ENCODE results near the gene BAD. TPM values are rescaled to one million over a fixed set of nuclear protein-coding genes. Genes with fewer than 3 reads are reported as not detected.
A peak's percentile ranks its signal among the peaks of the same experiment; 100 is the strongest.

BAD gene
- total RNA-seq, 1 donor from 2014 or later: 56.3 TPM

GRCh38 chr11:64286801-64287159 is 2.3 kb upstream of the BAD start:
- intact Hi-C loops (cut with micrococcal nuclease): no loop called here
- H3K4me3 ChIP-seq: no peak overlapping the region
- peaks cover 9% of the 10 kb centered on the region for H3K36me3 ChIP-seq
- H3K27me3 ChIP-seq (ENCODE audit: low read depth): peaks cover 21% of the 10 kb centered on the region
- H3K27ac ChIP-seq (replicated peaks): no peak overlapping the region
- DNase-seq: no peak
- no peaks in the 10 kb centered on the region for H3K9me3 ChIP-seq (replicated peaks)
- TF ChIP-seq CTCF (IDR thresholded peaks at IDR 0.05; ENCODE audit: borderline replicate concordance): no peak
- peaks cover 52% of the 10 kb centered on the region for H3K4me1 ChIP-seq

GRCh38 chr11:64285885-64286800 is 1.7 kb upstream of the BAD start:
- peak overlapping the region; percentile 98 for H3K27ac ChIP-seq (replicated peaks)
- no peak for DNase-seq
- peak overlapping the region; percentile 92 for H3K4me3 ChIP-seq
- intact Hi-C loops (cut with micrococcal nuclease): no loop called here
- H3K9me3 ChIP-seq (replicated peaks): no peaks in the 10 kb centered on the region
- no peak for TF ChIP-seq CTCF (IDR thresholded peaks at IDR 0.05; ENCODE audit: borderline replicate concordance)
- peaks cover 15% of the 10 kb centered on the region for H3K27me3 ChIP-seq (ENCODE audit: low read depth)
- H3K36me3 ChIP-seq: peaks cover 15% of the 10 kb centered on the region
- H3K4me1 ChIP-seq: peaks cover 52% of the 10 kb centered on the region

- peak within 1 kb of the TSS; percentile 92 for H3K4me3 ChIP-seq
- H3K36me3 ChIP-seq: peaks cover 22% of the 10 kb centered on the region
- peaks cover 54% of the 10 kb centered on the region for H3K4me1 ChIP-seq
- TF ChIP-seq CTCF (IDR thresholded peaks at IDR 0.05; ENCODE audit: borderline replicate concordance): no peak
- DNase-seq: peak; percentile 88
- H3K27me3 ChIP-seq (ENCODE audit: low read depth): peaks cover 6% of the 10 kb centered on the region
- H3K9me3 ChIP-seq (replicated peaks): no peaks in the 10 kb centered on the region
- intact Hi-C loops (cut with micrococcal nuclease): no loop called here
- H3K27ac ChIP-seq (replicated peaks): peak within 1 kb of the TSS; percentile 98
Observed at GRCh38 chr11:64284962-64285884, 758 bp upstream of the BAD start, which contains the start of gene GPR137. Gene GPR137, plus strand, starts transcription at chr11:64285848. Its CDS starts 677 bp downstream, at chr11:64286525.

- H3K27ac ChIP-seq (replicated peaks): no peak overlapping the region
- TF ChIP-seq CTCF (IDR thresholded peaks at IDR 0.05; ENCODE audit: borderline replicate concordance): no peak
- peaks cover 31% of the 10 kb centered on the region for H3K36me3 ChIP-seq
- no peak for DNase-seq
- no peaks in the 10 kb centered on the region for H3K27me3 ChIP-seq (ENCODE audit: low read depth)
- peak overlapping the region; percentile 92 for H3K4me3 ChIP-seq
- no peaks in the 10 kb centered on the region for H3K9me3 ChIP-seq (replicated peaks)
- peaks cover 54% of the 10 kb centered on the region for H3K4me1 ChIP-seq
- intact Hi-C loops (cut with micrococcal nuclease): no loop called here
Observed at GRCh38 chr11:64283092-64283491, 1.4 kb downstream of the BAD start.

- no peak for DNase-seq
- Histone ChIP-seq H3K36me3 (peaks cover 40% of the 10 kb centered on the region), H3K9me3 (replicated peaks) (no peaks in the 10 kb centered on the region), H3K4me3 (no peak overlapping the region), H3K27ac (replicated peaks) (peak overlapping the region; percentile 70), H3K4me1 (peaks cover 54% of the 10 kb centered on the region), H3K27me3 (ENCODE audit: low read depth) (no peaks in the 10 kb centered on the region)
- intact Hi-C loops (cut with micrococcal nuclease): no loop called here
- no peak for TF ChIP-seq CTCF (IDR thresholded peaks at IDR 0.05; ENCODE audit: borderline replicate concordance)
Observed at GRCh38 chr11:64281957-64282770, 2.3 kb downstream of the BAD start.

Measured in left ventricle myocardium inferior (tissue), 1 donor.